ENCODE data around the gene MRPS2. TPM values are rescaled to one million over a fixed set of nuclear protein-coding genes. Genes with fewer than 3 reads are reported as not detected.

The MRPS2 gene
- total and polyA plus RNA-seq, 2 of the 4 experiments (the other 2 are of a cell fraction): 53.1 to 104 TPM

DNA sequence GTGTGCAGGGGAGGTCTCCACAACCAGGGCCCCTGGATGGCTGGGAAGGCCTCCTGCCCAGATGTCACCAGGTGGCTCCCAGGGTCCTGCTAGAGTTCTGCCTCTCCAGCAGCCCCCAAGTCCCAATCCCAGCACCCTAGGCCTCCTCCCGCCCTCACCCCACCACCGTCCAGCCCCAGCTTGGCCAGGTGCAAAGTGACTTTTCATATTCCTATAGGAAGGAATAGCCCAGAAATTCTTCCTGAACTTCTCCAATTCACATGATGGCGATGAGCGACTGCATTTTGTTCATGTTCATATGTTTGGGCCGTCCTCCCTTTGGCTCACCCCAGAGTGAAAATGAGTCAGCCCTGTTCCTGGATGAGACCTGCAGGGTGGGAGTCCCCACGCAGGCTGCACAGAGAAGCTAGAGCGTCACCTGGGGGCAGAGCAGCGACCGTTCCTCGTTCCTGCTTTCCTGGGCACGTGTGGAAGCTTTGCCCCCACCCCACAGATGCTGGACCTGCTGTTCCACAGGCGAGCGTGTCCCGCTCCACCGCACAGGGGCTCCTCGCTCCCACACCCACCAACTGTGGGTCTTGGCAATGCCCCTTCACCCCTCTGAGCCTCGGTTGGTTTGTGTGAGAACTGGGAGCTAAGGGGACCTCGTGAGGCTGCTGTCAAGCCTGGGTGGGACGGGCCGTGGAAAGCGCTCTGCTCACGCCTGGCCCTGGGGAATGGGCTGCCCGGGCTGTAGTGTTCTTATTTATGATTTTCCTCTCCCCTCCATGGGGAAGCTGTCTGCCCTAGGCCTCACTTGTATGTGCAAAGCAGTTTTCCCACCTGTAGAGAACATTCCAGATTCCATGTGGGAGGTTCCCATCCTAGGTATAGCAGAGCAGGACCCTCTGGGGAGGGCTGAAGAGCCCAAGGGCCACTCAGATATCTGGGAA, 6.9 kb downstream of the MRPS2 start:
- Histone ChIP-seq H3K56ac (ENCODE audit: extremely low read depth, insufficient read depth, low read length) (no peak overlapping the region), H3K4me1 (ENCODE audit: control insufficient read depth, insufficient read depth, low read length) (no peaks in the 10 kb centered on the region), H2BK5ac (ENCODE audit: low read depth, low read length, poor library complexity, severe bottlenecking) (no peak overlapping the region), H3K14ac (replicated peaks; ENCODE audit: low read depth, low read length) (no peak overlapping the region), H3K27me3 (ENCODE audit: control insufficient read depth, insufficient read depth, low read length) (peaks cover 2% of the 10 kb centered on the region; the same call in 1 of the 2 replicates), H3K9ac (ENCODE audit: low read depth, low read length) (no peak overlapping the region), H3K9me3 (ENCODE audit: control insufficient read depth, insufficient read depth, low read length) (no peaks in the 10 kb centered on the region), H2BK120ac (ENCODE audit: low read depth, low read length) (no peak overlapping the region), H3K27ac (ENCODE audit: insufficient read depth, low read length) (no peak overlapping the region), H3K36me3 (ENCODE audit: control insufficient read depth, insufficient read depth, low read length) (peaks cover 22% of the 10 kb centered on the region), H2BK20ac (ENCODE audit: low read depth, low read length) (no peak overlapping the region), H2AK5ac (ENCODE audit: low read depth, low read length) (no peak overlapping the region), H3K79me1 (ENCODE audit: low read depth in 1 of 2, low read length in 2 of 2) (peaks cover 0 to 22% of the 10 kb centered on the region in 2 experiments; a peak in 2 of 4 replicates), H3K9me1 (ENCODE audit: insufficient read depth, low read length) (no peaks in the 10 kb centered on the region), H3K18ac (ENCODE audit: low read depth, low read length) (no peak overlapping the region), H2AFZ (replicated peaks; ENCODE audit: low read length, poor library complexity) (peak overlapping the region; percentile 11), H3K4ac (ENCODE audit: low read depth, low read length) (no peak overlapping the region), H3K4me3 (ENCODE audit: insufficient read depth, low read depth, low read length) (no peak overlapping the region), H2BK15ac (ENCODE audit: low read depth, low read length) (no peak overlapping the region), H4K5ac (ENCODE audit: low read depth, low read length) (no peak overlapping the region), H2AK9ac (replicated peaks; ENCODE audit: low read depth, low read length, poor library complexity) (peak overlapping the region; percentile 55), H4K20me1 (ENCODE audit: insufficient read depth, low read length) (peaks cover 24% of the 10 kb centered on the region), H3K4me2 (ENCODE audit: low read depth, low read length) (no peak overlapping the region), H4K91ac (ENCODE audit: insufficient read depth, low read depth, low read length) (no peak overlapping the region), H3K23ac (ENCODE audit: low read depth, low read length) (no peak overlapping the region), H4K8ac (ENCODE audit: low read depth in 2 of 2, low read length in 2 of 2) (no peak overlapping the region)
- in situ Hi-C loops (cut with MboI; ENCODE audit: low sequenced_read_pairs) (no loop called here), intact Hi-C loops (cut with micrococcal nuclease) (no loop called here), dilution Hi-C loops (cut with HindIII; ENCODE audit: low sequenced_read_pairs, unreplicated experiment) (no loop called here)
- ATAC-seq (ENCODE audit: low read depth) (no peak), DNase-seq (no peak)
- WGBS, 2 experiments (ENCODE audit: extremely low coverage in 2 of 2, insufficient read length in 1 of 2): 84% methylated on average over 5 of the region's 23 CpGs; no CpG with 5 or more reads in 1 of the 2 experiments
- POLR2A ChIA-PET (ENCODE audit: unreplicated experiment): no interaction called here
- BruUV-seq (replicated peaks): no TSS peak
- CTCF ChIA-PET: no interaction called here
- no peak for TF ChIP-seq MAFK (IDR thresholded peaks at IDR 0.05; ENCODE audit: low read depth, low read length)
- TF ChIP-seq NFE2L2 (IDR thresholded peaks at IDR 0.05; ENCODE audit: low read depth, low read length): no peak
- TF ChIP-seq RCOR1 (IDR thresholded peaks at IDR 0.05; ENCODE audit: insufficient replicate concordance, low read length): no peak
- TF ChIP-seq RAD21 (IDR thresholded peaks at IDR 0.05; ENCODE audit: low read length): no peak
- TF ChIP-seq SMC3 (IDR thresholded peaks at IDR 0.05; ENCODE audit: low read depth, low read length): no peak
- TF ChIP-seq USF2 (IDR thresholded peaks at IDR 0.05; ENCODE audit: low read depth, low read length): no peak
- no peak for TF ChIP-seq MXI1 (IDR thresholded peaks at IDR 0.05; ENCODE audit: borderline replicate concordance, low read depth, low read length)
- no peak for TF ChIP-seq MAZ (IDR thresholded peaks at IDR 0.05; ENCODE audit: borderline replicate concordance, low read depth, low read length)
- no peak for TF ChIP-seq CHD1 (IDR thresholded peaks at IDR 0.05; ENCODE audit: low read depth, low read length)
- TF ChIP-seq RFX5 (IDR thresholded peaks at IDR 0.05; ENCODE audit: low read depth, low read length): no peak
- TF ChIP-seq POLR2A (IDR thresholded peaks at IDR 0.05; ENCODE audit: low read depth, low read length): no peak
- TF ChIP-seq, protein P1, sequence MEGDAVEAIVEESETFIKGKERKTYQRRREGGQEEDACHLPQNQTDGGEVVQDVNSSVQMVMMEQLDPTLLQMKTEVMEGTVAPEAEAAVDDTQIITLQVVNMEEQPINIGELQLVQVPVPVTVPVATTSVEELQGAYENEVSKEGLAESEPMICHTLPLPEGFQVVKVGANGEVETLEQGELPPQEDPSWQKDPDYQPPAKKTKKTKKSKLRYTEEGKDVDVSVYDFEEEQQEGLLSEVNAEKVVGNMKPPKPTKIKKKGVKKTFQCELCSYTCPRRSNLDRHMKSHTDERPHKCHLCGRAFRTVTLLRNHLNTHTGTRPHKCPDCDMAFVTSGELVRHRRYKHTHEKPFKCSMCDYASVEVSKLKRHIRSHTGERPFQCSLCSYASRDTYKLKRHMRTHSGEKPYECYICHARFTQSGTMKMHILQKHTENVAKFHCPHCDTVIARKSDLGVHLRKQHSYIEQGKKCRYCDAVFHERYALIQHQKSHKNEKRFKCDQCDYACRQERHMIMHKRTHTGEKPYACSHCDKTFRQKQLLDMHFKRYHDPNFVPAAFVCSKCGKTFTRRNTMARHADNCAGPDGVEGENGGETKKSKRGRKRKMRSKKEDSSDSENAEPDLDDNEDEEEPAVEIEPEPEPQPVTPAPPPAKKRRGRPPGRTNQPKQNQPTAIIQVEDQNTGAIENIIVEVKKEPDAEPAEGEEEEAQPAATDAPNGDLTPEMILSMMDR (conservative IDR thresholded peaks at IDR 0.05; ENCODE audit: low read depth, low read length): no peak
- TF ChIP-seq BHLHE40 (IDR thresholded peaks at IDR 0.05; ENCODE audit: low read depth, low read length): no peak
- no peak for TF ChIP-seq ELK1 (IDR thresholded peaks at IDR 0.05; ENCODE audit: borderline replicate concordance, low read depth, low read length)
- no peak for TF ChIP-seq CEBPB (IDR thresholded peaks at IDR 0.05; ENCODE audit: low read depth, low read length)
